Thoracic aorta (tissue), 2 donors: ENCODE data around the gene ATP2B2. TPM values are rescaled to one million over a fixed set of nuclear protein-coding genes. Genes with fewer than 3 reads are reported as not detected.

Experiments used
- ATAC-seq: fragments of 150-250 bp; one replicate; pipeline ENCODE4 v1.8.0; 2017; ENCODE audit warnings: low read depth; ENCODE audit not compliant: insufficient number of reproducible peaks, low FRiP score
- DNase-seq: peaks from one replicate; pipeline ENCODE4 v3.0.0-alpha.2; 2020; ENCODE audit warnings: low spot score
- H3K27ac ChIP-seq, 2 donors: fragments of 200-600 bp; sonication (generic); 1 replicate in 1 of 2; 2 replicates in 1 of 2; pipeline ENCODE4 v1.5.1; 2016; ENCODE audit warnings: mild to moderate bottlenecking in 2 of 2, moderate library complexity in 2 of 2
- H3K27me3 ChIP-seq: fragments of 200-600 bp; sonication (generic); replicated peaks from 2 replicates; pipeline ENCODE4 v1.6.0; 2016; ENCODE audit warnings: mild to moderate bottlenecking; ENCODE audit not compliant: insufficient read depth
- H3K36me3 ChIP-seq: fragments of 200-600 bp; sonication (generic); one replicate; pipeline ENCODE4 v1.5.1; 2016
- H3K4me1 ChIP-seq, 2 donors: fragments of 200-600 bp; sonication (generic); 1 replicate in 1 of 2; 2 replicates in 1 of 2; pipeline versions ENCODE4 v1.5.1 to v1.6.0; 2016; ENCODE audit warnings: low read depth in 2 of 2, mild to moderate bottlenecking in 1 of 2; ENCODE audit not compliant: control insufficient read depth in 1 of 2
- H3K4me3 ChIP-seq: fragments of 200-600 bp; sonication (generic); 2 replicates; pipeline ENCODE4 v1.5.1; 2016; ENCODE audit warnings: mild to moderate bottlenecking
- H3K9me3 ChIP-seq: fragments of 200-600 bp; sonication (generic); 2 replicates; pipeline ENCODE4 v1.5.1; 2016
- CTCF ChIP-seq: fragments of 200-600 bp; sonication (generic); IDR thresholded peaks from one replicate; pipeline ENCODE4 v1.5.1; 2019; ENCODE audit warnings: antibody characterized with exemption
- total RNA-seq, 2 donors: library from RNA; depleted of rRNA; stranded (reverse); fragments of >200 nt; gene quantifications; one replicate each; pipeline versions ENCODE4 v1.1.0 to v1.2.3, GENCODE V29; 2016

Gene ATP2B2
- total RNA-seq, 2 donors from 2014 or later, result not detected

GRCh38 chr3:10379161-10379560, 126.2 kb downstream of the ATP2B2 start:
- no peak for TF ChIP-seq CTCF

GRCh38 chr3:10378742-10379141, 126.6 kb downstream of the ATP2B2 start:
- no peak overlapping the region for H3K27ac ChIP-seq
- no peaks in the 10 kb centered on the region for H3K4me1 ChIP-seq
- H3K27me3 ChIP-seq, result no peaks in the 10 kb centered on the region
- no peak overlapping the region for H3K4me3 ChIP-seq
- DNase-seq (no peak), ATAC-seq (no peak)
- no peak for TF ChIP-seq CTCF
- no peaks in the 10 kb centered on the region for H3K9me3 ChIP-seq
- H3K36me3 ChIP-seq, result no peaks in the 10 kb centered on the region

More at GRCh38 chr3:10379161-10379560, 126.2 kb downstream of the ATP2B2 start:
- ATAC-seq (no peak), DNase-seq (no peak)
- H3K4me3 ChIP-seq, result no peak overlapping the region
- H3K27ac ChIP-seq, result no peak overlapping the region
- H3K4me1 ChIP-seq, result no peaks in the 10 kb centered on the region
- no peaks in the 10 kb centered on the region for H3K36me3 ChIP-seq
- no peaks in the 10 kb centered on the region for H3K9me3 ChIP-seq
- H3K27me3 ChIP-seq, result no peaks in the 10 kb centered on the region

- DNase-seq (no peak), ATAC-seq (no peak)
- Histone ChIP-seq H3K36me3 (no peaks in the 10 kb centered on the region), H3K4me3 (no peak overlapping the region), H3K27me3 (no peaks in the 10 kb centered on the region), H3K9me3 (no peaks in the 10 kb centered on the region), H3K4me1 (no peaks in the 10 kb centered on the region), H3K27ac (no peak overlapping the region)
- no peak for TF ChIP-seq CTCF
These were observed 127.1 kb downstream of the ATP2B2 start for GRCh38 chr3:10378246-10378645.

- H3K27me3 ChIP-seq, result no peaks in the 10 kb centered on the region
- H3K4me3 ChIP-seq, result no peak overlapping the region
- no peaks in the 10 kb centered on the region for H3K36me3 ChIP-seq
- ATAC-seq, result no peak
- no peaks in the 10 kb centered on the region for H3K4me1 ChIP-seq
- DNase-seq, result no peak
- TF ChIP-seq CTCF, result no peak
- H3K9me3 ChIP-seq, result no peaks in the 10 kb centered on the region
- no peak overlapping the region for H3K27ac ChIP-seq
These were observed 128.1 kb downstream of the ATP2B2 start for GRCh38 chr3:10377148-10377725.

- no peak for DNase-seq
- H3K4me1 ChIP-seq, result no peaks in the 10 kb centered on the region
- H3K4me3 ChIP-seq, result no peak overlapping the region
- no peak for TF ChIP-seq CTCF
- no peak for ATAC-seq
- H3K9me3 ChIP-seq, result no peaks in the 10 kb centered on the region
- no peak overlapping the region for H3K27ac ChIP-seq
- no peaks in the 10 kb centered on the region for H3K27me3 ChIP-seq
- no peaks in the 10 kb centered on the region for H3K36me3 ChIP-seq
These were observed 129.0 kb downstream of the ATP2B2 start for GRCh38 chr3:10376353-10376752.
